Measurements from ENCODE around the gene SHMT2.

DNA sequence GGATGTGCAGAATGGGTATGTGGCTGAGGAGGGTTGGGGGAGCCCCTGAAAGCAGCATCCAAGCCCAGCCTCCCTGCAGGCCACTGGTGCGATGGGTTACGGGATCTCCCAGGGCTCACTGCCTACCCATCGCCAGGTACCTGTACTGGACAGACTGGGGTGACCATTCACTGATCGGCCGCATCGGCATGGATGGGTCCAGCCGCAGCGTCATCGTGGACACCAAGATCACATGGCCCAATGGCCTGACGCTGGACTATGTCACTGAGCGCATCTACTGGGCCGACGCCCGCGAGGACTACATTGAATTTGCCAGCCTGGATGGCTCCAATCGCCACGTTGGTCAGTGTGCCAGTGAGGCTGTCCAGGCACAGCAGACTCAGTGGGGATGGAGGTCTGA, 31.2 kb upstream of the SHMT2 start:
- TF ChIP-seq RAD21 (IDR thresholded peaks at IDR 0.05; ENCODE audit: low read depth) (no peak), ELF1 (IDR thresholded peaks at IDR 0.05; ENCODE audit: borderline replicate concordance, low read depth) (no peak), POLR2A (IDR thresholded peaks at IDR 0.05; ENCODE audit: borderline replicate concordance, extremely low read depth, insufficient read depth, insufficient read length) (no peak), CTCF (IDR thresholded peaks at IDR 0.05 in 2 of 3, conservative IDR thresholded peaks at IDR 0.05 in 1 of 3; ENCODE audit: borderline replicate concordance in 1 of 3, insufficient read depth in 1 of 3, low read depth in 2 of 3, low read length in 2 of 3) (no peak), TCF7L2 (IDR thresholded peaks at IDR 0.05; ENCODE audit: borderline replicate concordance, extremely low read depth, insufficient read depth, insufficient read length) (no peak), ZFX (IDR thresholded peaks at IDR 0.05) (no peak)
